ENCODE measurements around the gene MARCHF2. TPM values are rescaled to one million over a fixed set of nuclear protein-coding genes. Genes with fewer than 3 reads are reported as not detected.

Gene MARCHF2
- total and polyA plus RNA-seq, 9 of the 15 experiments (the other 6 are each of a cell fraction or from before 2014, with no cell fraction given): 0.39 to 6.4 (median 2.2) TPM

DNA sequence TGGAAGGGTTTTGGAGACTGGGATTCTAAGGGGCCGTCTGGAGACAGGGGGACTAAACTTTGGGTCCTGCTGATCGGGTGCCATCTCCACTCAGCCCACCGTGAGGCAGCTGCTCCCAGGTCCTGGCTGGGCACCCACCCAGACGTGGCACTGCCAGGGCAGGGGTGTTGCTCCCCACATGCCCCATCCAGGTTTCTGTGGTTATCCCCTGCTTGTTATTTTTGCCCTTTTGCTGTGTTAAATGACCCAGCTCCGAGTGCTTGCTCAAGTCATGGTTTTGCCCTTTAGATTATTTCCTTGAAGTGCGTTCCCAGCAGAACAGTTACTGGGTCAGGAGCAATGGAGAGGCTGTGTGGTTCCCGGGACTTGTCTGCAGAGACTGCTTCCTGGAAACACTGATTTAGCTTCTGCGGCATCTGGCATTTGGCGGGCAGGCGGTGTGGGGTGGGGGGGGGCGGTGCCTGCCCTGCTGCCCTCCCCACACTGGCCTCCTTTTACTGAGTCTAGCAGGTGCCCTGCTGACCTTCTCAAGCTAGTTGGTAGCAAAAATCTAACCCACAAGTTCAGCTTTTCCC is 21.0 kb upstream of the MARCHF2 start:
- peaks cover 53% of the 10 kb centered on the region for H3K79me2 ChIP-seq (ENCODE audit: control insufficient read depth, insufficient read depth, low read length)

More for the DNA sequence above, 21.0 kb upstream of the MARCHF2 start:
- H4K20me1 ChIP-seq (replicated peaks; ENCODE audit: control insufficient read depth, insufficient read depth, low read length): peaks cover 35% of the 10 kb centered on the region
- H3K4me2 ChIP-seq (ENCODE audit: insufficient read depth, low read length): no peak overlapping the region
- intact Hi-C loops (cut with micrococcal nuclease) (no loop called here), in situ Hi-C loops (cut with MboI) (no loop called here)
- no peaks in the 10 kb centered on the region for H3K9me3 ChIP-seq (replicated peaks; ENCODE audit: control insufficient read depth, insufficient read depth, low read depth, low read length)
- H3K36me3 ChIP-seq (ENCODE audit: control insufficient read depth, insufficient read depth, low read length): 0 out of 3 replicates have a peak, but pooled peaks cover 4% of the 10 kb centered on the region
- no peak overlapping the region for H3K27ac ChIP-seq (ENCODE audit: extremely low read depth, low read depth, low read length)
- no TSS peak for BruUV-seq (replicated peaks)
- peaks cover 5% of the 10 kb centered on the region for H3K9me1 ChIP-seq (ENCODE audit: control insufficient read depth, insufficient read depth, low read length)
- no peak overlapping the region for H2AFZ ChIP-seq (ENCODE audit: low read depth, low read length)
- peak overlapping the region in 1 of 2 experiments; percentile 70; a peak in 2 of 4 replicates for H3K9ac ChIP-seq (ENCODE audit: insufficient read depth in 1 of 2, low read depth in 2 of 2, low read length in 2 of 2)
- TF ChIP-seq ZNF197 (CRISPR knock-in tag; IDR thresholded peaks at IDR 0.05; ENCODE audit: low read depth): no peak
- TF ChIP-seq CXXC5 (CRISPR knock-in tag; IDR thresholded peaks at IDR 0.05): no peak
- no peak for TF ChIP-seq BDP1 (IDR thresholded peaks at IDR 0.05; ENCODE audit: insufficient read depth, insufficient read length)
- no peak for TF ChIP-seq ZNF696 (CRISPR knock-in tag; conservative IDR thresholded peaks at IDR 0.05)
- TF ChIP-seq MLLT1 (IDR thresholded peaks at IDR 0.05): no peak
- TF ChIP-seq RBFOX2 (IDR thresholded peaks at IDR 0.05; ENCODE audit: low read depth, low read length): 0 out of 2 replicates have a peak, but pooled peaks have one; percentile 24
- no peak for TF ChIP-seq ESRRA (IDR thresholded peaks at IDR 0.05; ENCODE audit: borderline replicate concordance, low read depth)
- 49% methylated on average over 7 of the region's 11 CpGs for WGBS (ENCODE audit: insufficient coverage, low coverage, missing lambda C conversion rate)
- CTCF ChIA-PET (ENCODE audit: low intra/inter-chr PET ratio): no interaction called here
- POLR2A ChIA-PET: interaction anchor here (0.6 to 1.7 kb wide), 7 partner anchors 13 to 71 kb away, joined by 3 to 4 read pairs (median 3); partner anchors contain the start of gene NDUFA7
- no peak overlapping the region for H3K4me3 ChIP-seq
- no peaks in the 10 kb centered on the region for H3K27me3 ChIP-seq (ENCODE audit: control insufficient read depth in 2 of 2, insufficient read depth in 2 of 2, low read length in 2 of 2)
- ATAC-seq (no peak), FAIRE-seq (no peak), DNase-seq (ENCODE audit: extremely low read depth in 1 of 4, low spot score in 3 of 4) (no peak)
- H3K4me1 ChIP-seq (replicated peaks in 1 of 2; ENCODE audit: control insufficient read depth in 2 of 2, insufficient read depth in 2 of 2, low read length in 2 of 2): peaks cover 25 to 53% of the 10 kb centered on the region in 2 experiments; a peak in 4 of 5 replicates
